Neural cell (in vitro differentiated cells): ENCODE results near the gene NGFR. TPM values are rescaled to one million over a fixed set of nuclear protein-coding genes. Genes with fewer than 3 reads are reported as not detected.

ENCODE experiments used
- H2AFZ ChIP-seq: fragments of 200-600, 300-800 bp; sonication (generic), shearing (Covaris generic); 2 replicates; pipeline ENCODE4 v1.6.0; 2014; ENCODE audit warnings: low read depth, mild to moderate bottlenecking, antibody characterized with exemption, low read length, moderate library complexity
- H3F3A ChIP-seq: fragments of 200-600 bp; shearing (Covaris generic); 2 replicates; pipeline ENCODE4 v1.6.1; 2016; ENCODE audit warnings: mild to moderate bottlenecking, moderate library complexity, mixed read lengths, antibody characterized with exemption, low read length; ENCODE audit not compliant: insufficient read depth, poor library complexity, severe bottlenecking
- H3K27ac ChIP-seq: fragments of 200-600, 300-800 bp; sonication (generic), shearing (Covaris generic); 2 replicates; pipeline ENCODE4 v1.5.1; 2014; ENCODE audit warnings: mild to moderate bottlenecking, low read length, moderate library complexity
- H3K27me3 ChIP-seq: fragments of 300-800, 200-600 bp; sonication (generic), shearing (Covaris generic); 2 replicates; pipeline ENCODE4 v1.6.0; 2014; ENCODE audit warnings: mild to moderate bottlenecking, low read depth, low read length, moderate library complexity; ENCODE audit not compliant: insufficient read depth
- H3K36me3 ChIP-seq: fragments of 300-800, 200-600 bp; sonication (generic), shearing (Covaris generic); 2 replicates; pipeline ENCODE4 v1.5.1; 2014; ENCODE audit warnings: mild to moderate bottlenecking, antibody characterized with exemption, low read length, moderate library complexity; ENCODE audit not compliant: insufficient read depth
- H3K4me2 ChIP-seq: fragments of 300-800, 200-600 bp; sonication (generic), shearing (Covaris generic); 2 replicates; pipeline ENCODE4 v1.6.0; 2014; ENCODE audit warnings: mild to moderate bottlenecking, low read length
- H3K4me3 ChIP-seq: fragments of 300-800, 200-600 bp; sonication (generic), shearing (Covaris generic); 2 replicates; pipeline ENCODE4 v1.5.1; 2014; ENCODE audit warnings: mild to moderate bottlenecking, low read length, moderate library complexity
- H3K79me2 ChIP-seq: fragments of 200-600 bp; shearing (Covaris generic); replicated peaks from 2 replicates; pipeline ENCODE4 v1.6.0; 2014; ENCODE audit warnings: mild to moderate bottlenecking, low read length, moderate library complexity; ENCODE audit not compliant: insufficient read depth
- H3K9ac ChIP-seq: fragments of 300-800, 200-600 bp; sonication (generic), shearing (Covaris generic); 2 replicates; pipeline ENCODE4 v1.6.1; 2016; ENCODE audit warnings: mild to moderate bottlenecking, low read length, mixed read lengths
- H3K9me2 ChIP-seq: fragments of 200-600 bp; shearing (Covaris generic); 2 replicates; pipeline ENCODE4 v1.6.1; 2016; ENCODE audit warnings: mild to moderate bottlenecking, low read length, mixed read lengths; ENCODE audit not compliant: insufficient read depth
- H3K9me3 ChIP-seq: fragments of 200-600, 300-800 bp; sonication (generic), shearing (Covaris generic); 2 replicates; pipeline ENCODE4 v1.6.1; 2016; ENCODE audit warnings: mild to moderate bottlenecking, mixed run types, low read length, moderate library complexity, mixed read lengths
- H4K20me1 ChIP-seq: fragments of 200-600 bp; shearing (Covaris generic); 2 replicates; pipeline ENCODE4 v1.6.1; 2016; ENCODE audit warnings: mild to moderate bottlenecking, mixed run types; ENCODE audit not compliant: insufficient read depth
- EP300 ChIP-seq: fragments of 450-650 bp; conservative IDR thresholded peaks from 2 replicates; pipeline ENCODE4 v1.6.1; 2014; ENCODE audit warnings: antibody characterized with exemption, mild to moderate bottlenecking, moderate library complexity; ENCODE audit not compliant: poor library complexity, severe bottlenecking
- EZH2 ChIP-seq: fragments of 200-600, 300-800 bp; shearing (Covaris generic), sonication (generic); IDR thresholded peaks from 2 replicates; pipeline ENCODE4 v1.6.1; 2014; ENCODE audit warnings: antibody characterized with exemption, low read length, borderline replicate concordance, mild to moderate bottlenecking; ENCODE audit not compliant: insufficient read depth, poor library complexity, severe bottlenecking
- MXI1 ChIP-seq: fragments of 450-650 bp; conservative IDR thresholded peaks from 2 replicates; pipeline ENCODE4 v1.6.1; 2014; ENCODE audit warnings: antibody characterized with exemption, mild to moderate bottlenecking; ENCODE audit not compliant: poor library complexity, severe bottlenecking
- POLR2AphosphoS5 ChIP-seq: IDR thresholded peaks from 2 replicates; pipeline ENCODE4 v1.6.1; 2012
- RAD21 ChIP-seq: fragments of 450-650 bp; conservative IDR thresholded peaks from 2 replicates; pipeline ENCODE4 v1.6.1; 2014; ENCODE audit warnings: antibody characterized with exemption, mild to moderate bottlenecking, moderate library complexity
- SMC3 ChIP-seq: fragments of 450-650 bp; conservative IDR thresholded peaks from 2 replicates; pipeline ENCODE4 v1.6.1; 2014; ENCODE audit warnings: antibody characterized with exemption, mild to moderate bottlenecking, moderate library complexity; ENCODE audit not compliant: poor library complexity
- TAF1 ChIP-seq: IDR thresholded peaks from 2 replicates; pipeline ENCODE4 v1.6.1; 2012; ENCODE audit warnings: low read depth
- polyA plus RNA-seq: library from polyadenylated mRNA; depleted of rRNA; stranded (reverse); fragments of >200 nt; gene quantifications from 2 replicates; pipeline ENCODE4 v1.2.3, GENCODE V29; 2014
- TF ChIP-seq, protein P1 (sequence below): fragments of 450-650 bp; IDR thresholded peaks from 2 replicates; pipeline ENCODE4 v1.5.1; 2014; ENCODE audit warnings: antibody characterized with exemption, mild to moderate bottlenecking, moderate library complexity; ENCODE audit not compliant: poor library complexity, severe bottlenecking
- TF ChIP-seq, protein P2 (sequence below): IDR thresholded peaks from 2 replicates; pipeline ENCODE4 v1.6.1; 2012; ENCODE audit warnings: borderline replicate concordance

The NGFR gene
- polyA plus RNA-seq, 1 donor from 2014 or later, result 3.6 TPM

DNA sequence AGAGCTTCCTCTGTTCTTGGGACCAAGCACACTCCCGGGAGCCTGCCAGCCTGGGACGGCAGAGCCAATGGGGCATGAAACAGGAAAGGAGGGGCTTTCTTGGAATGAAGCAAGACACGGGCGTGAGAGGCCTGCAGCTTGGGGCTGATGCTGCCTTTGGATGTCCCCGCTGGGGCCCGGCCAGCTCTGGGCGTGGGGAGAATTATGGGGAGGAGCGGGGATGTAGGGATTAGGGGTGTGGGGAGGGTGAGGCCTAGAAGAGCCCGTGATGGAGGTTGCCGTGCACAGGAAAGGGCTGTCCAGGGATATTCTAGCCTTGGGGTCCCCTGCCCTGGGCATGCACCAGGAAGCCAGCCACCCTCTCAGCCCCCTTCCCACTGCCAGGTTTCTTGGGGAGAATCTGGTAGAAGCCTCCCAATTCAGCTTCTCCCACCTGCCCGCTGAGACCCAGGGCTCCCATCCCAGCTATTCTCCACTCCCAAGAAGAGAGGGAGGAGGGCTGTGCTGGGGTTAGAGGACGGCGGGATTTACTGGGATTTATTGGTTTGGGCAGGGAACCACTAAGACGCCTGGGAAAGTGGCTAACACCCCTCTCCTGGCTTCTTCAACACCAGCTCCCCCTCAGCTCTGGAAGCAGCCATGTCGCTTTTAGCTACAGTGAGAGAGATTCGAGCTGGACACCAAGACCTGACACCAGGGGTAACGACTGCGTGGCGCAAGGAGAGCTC is 60.6 kb downstream of the NGFR start:
- H3K4me2 ChIP-seq, result no peak overlapping the region
- TF ChIP-seq, protein P1, sequence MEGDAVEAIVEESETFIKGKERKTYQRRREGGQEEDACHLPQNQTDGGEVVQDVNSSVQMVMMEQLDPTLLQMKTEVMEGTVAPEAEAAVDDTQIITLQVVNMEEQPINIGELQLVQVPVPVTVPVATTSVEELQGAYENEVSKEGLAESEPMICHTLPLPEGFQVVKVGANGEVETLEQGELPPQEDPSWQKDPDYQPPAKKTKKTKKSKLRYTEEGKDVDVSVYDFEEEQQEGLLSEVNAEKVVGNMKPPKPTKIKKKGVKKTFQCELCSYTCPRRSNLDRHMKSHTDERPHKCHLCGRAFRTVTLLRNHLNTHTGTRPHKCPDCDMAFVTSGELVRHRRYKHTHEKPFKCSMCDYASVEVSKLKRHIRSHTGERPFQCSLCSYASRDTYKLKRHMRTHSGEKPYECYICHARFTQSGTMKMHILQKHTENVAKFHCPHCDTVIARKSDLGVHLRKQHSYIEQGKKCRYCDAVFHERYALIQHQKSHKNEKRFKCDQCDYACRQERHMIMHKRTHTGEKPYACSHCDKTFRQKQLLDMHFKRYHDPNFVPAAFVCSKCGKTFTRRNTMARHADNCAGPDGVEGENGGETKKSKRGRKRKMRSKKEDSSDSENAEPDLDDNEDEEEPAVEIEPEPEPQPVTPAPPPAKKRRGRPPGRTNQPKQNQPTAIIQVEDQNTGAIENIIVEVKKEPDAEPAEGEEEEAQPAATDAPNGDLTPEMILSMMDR, result no peak
- H2AFZ ChIP-seq, result no peak overlapping the region
- no peaks in the 10 kb centered on the region for H3K9me2 ChIP-seq
- no peaks in the 10 kb centered on the region for H3K27me3 ChIP-seq
- H4K20me1 ChIP-seq, result no peaks in the 10 kb centered on the region
- H3K9ac ChIP-seq, result no peak overlapping the region
- no peak overlapping the region for H3K27ac ChIP-seq
- no peak overlapping the region for H3K4me3 ChIP-seq
- no peaks in the 10 kb centered on the region for H3F3A ChIP-seq
- H3K79me2 ChIP-seq, result no peaks in the 10 kb centered on the region
- H3K36me3 ChIP-seq, result no peaks in the 10 kb centered on the region
- no peaks in the 10 kb centered on the region for H3K9me3 ChIP-seq

DNA sequence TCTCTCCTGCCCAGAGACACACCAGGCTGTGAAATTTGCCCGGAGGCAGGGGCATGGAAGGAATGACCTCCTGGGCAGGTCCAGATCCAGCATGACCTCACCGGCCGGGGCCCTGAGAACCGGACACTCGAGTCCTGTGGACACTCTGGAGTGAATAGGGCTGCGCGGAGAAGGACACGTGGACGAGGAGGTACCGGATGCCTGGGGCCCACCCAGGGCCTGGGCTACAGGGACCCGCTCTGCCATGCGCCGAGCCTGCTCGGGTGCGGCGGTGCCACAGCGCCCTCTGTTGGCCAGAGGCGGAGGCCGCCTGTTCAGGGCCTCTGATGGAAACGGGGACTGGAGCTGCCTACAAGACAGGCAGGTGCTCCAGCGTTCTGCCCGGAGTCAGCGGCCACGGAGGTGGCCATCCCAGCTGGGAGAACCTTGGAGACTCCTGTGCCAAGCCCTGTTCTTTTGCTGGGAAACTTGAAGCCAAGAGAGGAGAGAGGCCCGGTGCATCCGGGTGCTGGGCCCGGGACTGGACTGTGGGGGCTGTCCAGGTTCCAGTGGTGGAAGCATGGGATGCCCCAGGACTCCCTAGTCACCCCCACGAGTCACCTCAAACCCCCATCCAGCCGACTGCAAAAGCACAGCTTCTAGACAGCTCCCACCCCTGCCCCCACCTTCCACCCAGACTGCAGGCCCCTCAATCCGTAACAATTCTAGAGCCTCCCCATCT is 61.3 kb downstream of the NGFR start:
- Histone ChIP-seq H4K20me1 (no peaks in the 10 kb centered on the region), H3K9ac (no peak overlapping the region), H3K36me3 (no peaks in the 10 kb centered on the region), H3K4me3 (no peak overlapping the region), H3K27ac (no peak overlapping the region), H3K9me2 (no peaks in the 10 kb centered on the region), H3K9me3 (no peaks in the 10 kb centered on the region), H3K4me2 (no peak overlapping the region), H3F3A (no peaks in the 10 kb centered on the region), H3K79me2 (no peaks in the 10 kb centered on the region), H2AFZ (no peak overlapping the region), H3K27me3 (no peaks in the 10 kb centered on the region)
- TF ChIP-seq EP300 (no peak), MXI1 (peak; percentile 70), POLR2AphosphoS5 (no peak), RAD21 (peak; percentile 95), EZH2 (no peak), SMC3 (peak; percentile 90), TAF1 (no peak)
- TF ChIP-seq, protein P1, result peak; percentile 97
- TF ChIP-seq, protein P2, sequence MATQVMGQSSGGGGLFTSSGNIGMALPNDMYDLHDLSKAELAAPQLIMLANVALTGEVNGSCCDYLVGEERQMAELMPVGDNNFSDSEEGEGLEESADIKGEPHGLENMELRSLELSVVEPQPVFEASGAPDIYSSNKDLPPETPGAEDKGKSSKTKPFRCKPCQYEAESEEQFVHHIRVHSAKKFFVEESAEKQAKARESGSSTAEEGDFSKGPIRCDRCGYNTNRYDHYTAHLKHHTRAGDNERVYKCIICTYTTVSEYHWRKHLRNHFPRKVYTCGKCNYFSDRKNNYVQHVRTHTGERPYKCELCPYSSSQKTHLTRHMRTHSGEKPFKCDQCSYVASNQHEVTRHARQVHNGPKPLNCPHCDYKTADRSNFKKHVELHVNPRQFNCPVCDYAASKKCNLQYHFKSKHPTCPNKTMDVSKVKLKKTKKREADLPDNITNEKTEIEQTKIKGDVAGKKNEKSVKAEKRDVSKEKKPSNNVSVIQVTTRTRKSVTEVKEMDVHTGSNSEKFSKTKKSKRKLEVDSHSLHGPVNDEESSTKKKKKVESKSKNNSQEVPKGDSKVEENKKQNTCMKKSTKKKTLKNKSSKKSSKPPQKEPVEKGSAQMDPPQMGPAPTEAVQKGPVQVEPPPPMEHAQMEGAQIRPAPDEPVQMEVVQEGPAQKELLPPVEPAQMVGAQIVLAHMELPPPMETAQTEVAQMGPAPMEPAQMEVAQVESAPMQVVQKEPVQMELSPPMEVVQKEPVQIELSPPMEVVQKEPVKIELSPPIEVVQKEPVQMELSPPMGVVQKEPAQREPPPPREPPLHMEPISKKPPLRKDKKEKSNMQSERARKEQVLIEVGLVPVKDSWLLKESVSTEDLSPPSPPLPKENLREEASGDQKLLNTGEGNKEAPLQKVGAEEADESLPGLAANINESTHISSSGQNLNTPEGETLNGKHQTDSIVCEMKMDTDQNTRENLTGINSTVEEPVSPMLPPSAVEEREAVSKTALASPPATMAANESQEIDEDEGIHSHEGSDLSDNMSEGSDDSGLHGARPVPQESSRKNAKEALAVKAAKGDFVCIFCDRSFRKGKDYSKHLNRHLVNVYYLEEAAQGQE, result no peak
